K562 (cell line): ENCODE measurements around the gene TMEM267. TPM values are rescaled to one million over a fixed set of nuclear protein-coding genes. Genes with fewer than 3 reads are reported as not detected.
A peak's percentile ranks its signal among the peaks of the same experiment; 100 is the strongest.

ENCODE experiments used
- ARID2 ChIP-seq: fragments of 450-650 bp; IDR thresholded peaks from 2 replicates; pipeline ENCODE4 v1.6.1; 2017; ENCODE audit warnings: antibody characterized with exemption, mild to moderate bottlenecking
- BRF1 ChIP-seq: IDR thresholded peaks from 3 replicates; pipeline ENCODE4 v1.6.1; 2011; ENCODE audit warnings: borderline replicate concordance, mild to moderate bottlenecking; ENCODE audit not compliant: insufficient read length; ENCODE audit errors: extremely low read depth
- ELF4 ChIP-seq: fragments of 450-650 bp; formaldehyde crosslinking; IDR thresholded peaks from 2 replicates; pipeline ENCODE4 v1.4.0; 2022; ENCODE audit warnings: missing genetic modification characterization
- FOXA3 ChIP-seq, 2 experiments: fragments of 450-650 bp in 1 of 2; sonication (generic) in 1 of 2; formaldehyde crosslinking; IDR thresholded peaks in 1 of 2; conservative IDR thresholded peaks in 1 of 2; 2 replicates each; pipeline versions ENCODE4 v1.4.0 to v1.8.0; 2020 to 2022; ENCODE audit warnings: mild to moderate bottlenecking in 2 of 2, missing genetic modification reagents in 1 of 2
- HSF4 ChIP-seq: fragments of 250-450 bp; sonication (Bioruptor Pico); IDR thresholded peaks from 2 replicates; pipeline ENCODE4 v2.1.2; 2022; ENCODE audit warnings: mild to moderate bottlenecking, moderate library complexity, borderline replicate concordance
- KLF13 ChIP-seq: fragments of 450-650 bp; IDR thresholded peaks from 2 replicates; pipeline ENCODE4 v1.6.1; 2016; ENCODE audit warnings: missing genetic modification characterization, low read depth, mild to moderate bottlenecking, missing compliant biosample characterization, moderate library complexity, borderline replicate concordance
- MCM3 ChIP-seq: fragments of 450-650 bp; IDR thresholded peaks from 2 replicates; pipeline ENCODE4 v1.6.1; 2016
- MEF2A ChIP-seq: IDR thresholded peaks from 2 replicates; pipeline ENCODE4 v1.6.1; 2011; ENCODE audit warnings: low read depth, mild to moderate bottlenecking, low read length, moderate library complexity; ENCODE audit not compliant: control insufficient read depth
- MXI1 ChIP-seq: IDR thresholded peaks from 2 replicates; pipeline ENCODE4 v1.6.1; 2011; ENCODE audit warnings: low read depth, mild to moderate bottlenecking, improper control_type of control experiment, low read length
- MYBL2 ChIP-seq, 2 experiments: fragments of 450-650 bp in 1 of 2; sonication (generic) in 1 of 2; formaldehyde crosslinking in 1 of 2; IDR thresholded peaks; 2 replicates each; pipeline versions ENCODE4 v1.6.1 to v1.8.1; 2017 to 2022; ENCODE audit warnings: borderline replicate concordance in 1 of 2, inconsistent platforms in 1 of 2, low read depth in 1 of 2, mild to moderate bottlenecking in 1 of 2, missing genetic modification reagents in 1 of 2, moderate library complexity in 1 of 2
- NFIC ChIP-seq: fragments of 450-650 bp; IDR thresholded peaks from 2 replicates; pipeline ENCODE4 v1.6.1; 2017; ENCODE audit warnings: mild to moderate bottlenecking, inconsistent platforms
- PCBP2 ChIP-seq: fragments of 200-400 bp; formaldehyde crosslinking; IDR thresholded peaks from 2 replicates; pipeline ENCODE4 v1.6.1; 2018; ENCODE audit warnings: low read length, low read depth, mild to moderate bottlenecking, moderate library complexity; ENCODE audit not compliant: poor library complexity, severe bottlenecking
- PHF21A ChIP-seq: fragments of 450-650 bp; IDR thresholded peaks from 2 replicates; pipeline ENCODE4 v1.6.1; 2017; ENCODE audit warnings: low read depth, borderline replicate concordance
- POU5F1 ChIP-seq: fragments of 150-350 bp; IDR thresholded peaks from 2 replicates; pipeline ENCODE4 v1.6.1; 2014; ENCODE audit warnings: borderline replicate concordance, low read length, low read depth, mild to moderate bottlenecking; ENCODE audit not compliant: partially characterized antibody
- PURB ChIP-seq: sonication (generic); formaldehyde crosslinking; IDR thresholded peaks from 2 replicates; pipeline ENCODE4 v1.9.0; 2021; ENCODE audit warnings: low read depth, mild to moderate bottlenecking, missing genetic modification reagents
- SIX5 ChIP-seq, 2 experiments: IDR thresholded peaks; 2 replicates each; pipeline ENCODE4 v1.6.1; 2011; ENCODE audit warnings: low read length in 2 of 2, borderline replicate concordance in 1 of 2, low read depth in 1 of 2, mild to moderate bottlenecking in 1 of 2, moderate library complexity in 1 of 2; ENCODE audit not compliant: insufficient read depth in 1 of 2
- TAF1 ChIP-seq: IDR thresholded peaks from 2 replicates; pipeline ENCODE4 v1.6.1; 2011; ENCODE audit warnings: mild to moderate bottlenecking, low read length, moderate library complexity; ENCODE audit not compliant: insufficient read depth, control insufficient read depth, severe bottlenecking; ENCODE audit errors: extremely low read depth
- TRIM28 ChIP-seq: fragments of 450-650 bp; IDR thresholded peaks from 2 replicates; pipeline ENCODE4 v1.6.1; 2017
- ZBTB1 ChIP-seq: sonication (generic); formaldehyde crosslinking; IDR thresholded peaks from 2 replicates; pipeline ENCODE4 v1.8.1; 2023; ENCODE audit warnings: missing genetic modification reagents, low read depth, mild to moderate bottlenecking, borderline replicate concordance
- ZNF224 ChIP-seq: sonication (generic); formaldehyde crosslinking; IDR thresholded peaks from 2 replicates; pipeline ENCODE4 v1.8.0; 2022; ENCODE audit warnings: mild to moderate bottlenecking, missing genetic modification reagents
- ZNF232 ChIP-seq: sonication (generic); formaldehyde crosslinking; IDR thresholded peaks from 2 replicates; pipeline ENCODE4 v1.8.0; 2022; ENCODE audit warnings: mild to moderate bottlenecking, missing genetic modification reagents
- ZNF436 ChIP-seq: fragments of 250-450, 450-650 bp; sonication (Bioruptor Pico); formaldehyde crosslinking; IDR thresholded peaks from 2 replicates; pipeline ENCODE4 v1.7.0; 2020; ENCODE audit warnings: mild to moderate bottlenecking
- ZNF589 ChIP-seq: fragments of 200-800 bp; sonication (Bioruptor generic); IDR thresholded peaks from 2 replicates; pipeline ENCODE4 v1.6.1; 2016; ENCODE audit warnings: low read depth, missing genetic modification characterization, missing compliant biosample characterization
- ZNF668 ChIP-seq: fragments of 250-450 bp; sonication (Bioruptor Pico); IDR thresholded peaks from 2 replicates; pipeline ENCODE4 v1.8.0; 2022; ENCODE audit warnings: mild to moderate bottlenecking, inconsistent platforms
- polyA plus RNA-seq, 8 experiments: library from polyadenylated mRNA; depleted of rRNA in 4 of 8; stranded (reverse) in 5 of 8; unstranded in 3 of 8; fragments of >200 nt; fragmentation: Nextera tagmentation in 2 of 8; fragmentation: Illumina TruSeq in 1 of 8; extraction: Ambion mirVana in 2 of 8; extraction: Trizol in 1 of 8; gene quantifications; 2 replicates each; pipeline versions ENCODE4 v1.2.1 to v1.2.3, GENCODE V29; 2011 to 2014; ENCODE audit warnings: inconsistent platforms in 1 of 8, missing spikeins in 1 of 8
- total RNA-seq, 7 experiments: library from RNA; depleted of rRNA in 6 of 7; stranded (reverse); fragments of >200 nt in 6 of 7; fragmentation: Illumina TruSeq in 2 of 7; extraction: Trizol in 2 of 7; gene quantifications; 2 replicates each; pipeline versions ENCODE4 v1.2.1 to v1.2.3, GENCODE V29; 2011 to 2021; ENCODE audit warnings: low replicate concordance in 1 of 7
- TF ChIP-seq, protein P1 (sequence below): fragments of 450-650 bp; IDR thresholded peaks from 2 replicates; pipeline ENCODE4 v1.6.1; 2016; ENCODE audit warnings: antibody characterized with exemption
- TF ChIP-seq, protein P2 (sequence below): fragments of 450-650 bp; formaldehyde crosslinking; IDR thresholded peaks from 2 replicates; pipeline ENCODE4 v1.4.0; 2020; ENCODE audit warnings: mild to moderate bottlenecking, moderate library complexity

Gene TMEM267
- total and polyA plus RNA-seq, 9 of the 15 experiments (the other 6 are each of a cell fraction or from before 2014, with no cell fraction given): 8.1 to 61.1 (median 17.8) TPM

DNA sequence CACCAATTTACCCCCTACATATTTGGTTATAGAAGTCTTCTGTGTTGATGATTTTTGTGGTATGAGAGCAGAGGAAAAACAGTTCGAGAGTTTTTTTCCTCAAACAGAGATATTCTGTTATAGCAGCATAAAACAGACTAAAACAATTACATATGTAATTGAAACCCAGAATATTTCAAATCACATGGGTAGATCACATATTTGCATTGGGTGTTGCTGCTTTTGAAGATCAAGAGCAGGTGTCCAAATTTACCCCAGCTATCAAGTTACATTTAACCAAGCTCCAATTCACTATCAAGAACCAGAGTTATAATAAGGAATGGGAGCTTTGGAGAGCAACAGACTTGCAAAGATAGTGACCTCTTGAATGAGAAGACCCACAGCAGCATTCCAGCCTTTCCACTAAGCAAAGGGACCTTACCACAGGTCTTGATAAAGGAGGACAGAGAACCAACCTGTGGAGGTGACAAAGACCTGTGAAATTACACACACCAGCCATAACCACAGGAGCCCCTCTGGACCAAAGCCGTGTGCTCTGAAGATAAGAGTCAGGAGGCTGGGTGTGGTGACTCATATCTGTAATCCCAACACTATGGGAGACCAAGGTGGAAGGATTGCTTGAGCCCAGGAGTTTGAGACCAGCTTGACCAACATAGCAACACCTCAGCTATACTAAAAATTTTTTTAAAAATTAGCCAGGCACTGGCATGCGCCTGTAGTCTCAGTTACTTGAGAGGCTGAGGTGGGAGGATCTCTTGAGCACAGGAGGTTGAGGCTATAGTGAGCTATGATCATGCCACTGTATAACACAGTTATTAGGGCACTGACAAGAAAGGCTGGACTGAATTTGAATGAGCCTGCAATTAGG is 67.5 kb downstream of the TMEM267 start (continued):
- TF ChIP-seq PURB (CRISPR knock-in tag) (no peak), MEF2A (0 out of 2 replicates have a peak, but pooled peaks have one; percentile 20), ZNF436 (no peak), MCM3 (no peak), NFIC (peak; percentile 73), HSF4 (CRISPR knock-in tag) (no peak), FOXA3 (CRISPR knock-in tag; conservative IDR thresholded peaks at IDR 0.05 in 1 of 2, IDR thresholded peaks at IDR 0.05 in 1 of 2) (no peak), POU5F1 (no peak), SIX5 (IDR thresholded peaks at IDR 0.05; ENCODE audit: borderline replicate concordance in 1 of 2, insufficient read depth in 1 of 2, low read depth in 1 of 2, low read length in 2 of 2) (no peak), ARID2 (no peak), ELF4 (no peak), ZNF224 (no peak), PCBP2 (no peak), ZBTB1 (CRISPR knock-in tag) (no peak), ZNF589 (CRISPR knock-in tag) (no peak), ZNF668 (no peak), BRF1 (no peak), PHF21A (no peak; the same call in 1 of the 2 replicates), MYBL2 (IDR thresholded peaks at IDR 0.05; ENCODE audit: low read depth) (no peak), MYBL2 (CRISPR knock-in tag; IDR thresholded peaks at IDR 0.05; ENCODE audit: borderline replicate concordance) (no peak), KLF13 (tag) (0 out of 2 replicates have a peak, but pooled peaks have one; percentile 12), MXI1 (no peak), TAF1 (no peak), TRIM28 (no peak), ZNF232 (no peak)
- TF ChIP-seq, protein P1, sequence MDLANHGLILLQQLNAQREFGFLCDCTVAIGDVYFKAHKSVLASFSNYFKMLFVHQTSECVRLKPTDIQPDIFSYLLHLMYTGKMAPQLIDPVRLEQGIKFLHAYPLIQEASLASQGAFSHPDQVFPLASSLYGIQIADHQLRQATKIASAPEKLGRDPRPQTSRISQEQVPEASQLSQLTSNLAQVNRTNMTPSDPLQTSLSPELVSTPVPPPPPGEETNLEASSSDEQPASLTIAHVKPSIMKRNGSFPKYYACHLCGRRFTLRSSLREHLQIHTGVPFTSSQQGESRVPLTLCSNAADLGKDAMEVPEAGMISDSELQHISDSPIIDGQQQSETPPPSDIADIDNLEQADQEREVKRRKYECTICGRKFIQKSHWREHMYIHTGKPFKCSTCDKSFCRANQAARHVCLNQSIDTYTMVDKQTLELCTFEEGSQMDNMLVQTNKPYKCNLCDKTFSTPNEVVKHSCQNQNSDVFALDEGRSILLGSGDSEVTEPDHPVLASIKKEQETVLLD: peak; percentile 66
- TF ChIP-seq, protein P2, sequence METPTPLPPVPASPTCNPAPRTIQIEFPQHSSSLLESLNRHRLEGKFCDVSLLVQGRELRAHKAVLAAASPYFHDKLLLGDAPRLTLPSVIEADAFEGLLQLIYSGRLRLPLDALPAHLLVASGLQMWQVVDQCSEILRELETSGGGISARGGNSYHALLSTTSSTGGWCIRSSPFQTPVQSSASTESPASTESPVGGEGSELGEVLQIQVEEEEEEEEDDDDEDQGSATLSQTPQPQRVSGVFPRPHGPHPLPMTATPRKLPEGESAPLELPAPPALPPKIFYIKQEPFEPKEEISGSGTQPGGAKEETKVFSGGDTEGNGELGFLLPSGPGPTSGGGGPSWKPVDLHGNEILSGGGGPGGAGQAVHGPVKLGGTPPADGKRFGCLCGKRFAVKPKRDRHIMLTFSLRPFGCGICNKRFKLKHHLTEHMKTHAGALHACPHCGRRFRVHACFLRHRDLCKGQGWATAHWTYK (CRISPR knock-in tag): no peak
